GM12891 (cell line): ENCODE data around the gene CFDP1.
"Not testable (repeated sequence)": the region's sequence is repeated elsewhere in the genome, so short reads cannot be mapped to it uniquely, and the experiment has no call there.

ENCODE experiments used
- DNase-seq: peaks from one replicate; pipeline ENCODE4 v3.0.0; 2011; ENCODE audit warnings: low spot score; ENCODE audit not compliant: insufficient read length
- FAIRE-seq: peaks from 2 replicates; lab custom pipeline; 2011; peaks lifted over from hg19 to GRCh38; lab: Jason Lieb, UNC
- PAX5 ChIP-seq: IDR thresholded peaks from 2 replicates; pipeline ENCODE4 v1.6.1; 2011; ENCODE audit warnings: low read length, moderate library complexity, mild to moderate bottlenecking; ENCODE audit not compliant: insufficient read depth, severe bottlenecking
- POLR2A ChIP-seq: IDR thresholded peaks from 2 replicates; pipeline ENCODE4 v1.6.1; 2011; ENCODE audit warnings: low read depth, low read length, control low read depth
- POLR2AphosphoS5 ChIP-seq: IDR thresholded peaks from 2 replicates; pipeline ENCODE4 v1.6.1; 2011; ENCODE audit warnings: low read depth, low read length, control low read depth
- POU2F2 ChIP-seq: IDR thresholded peaks from 2 replicates; pipeline ENCODE4 v1.6.1; 2011; ENCODE audit warnings: low read depth, mild to moderate bottlenecking, control low read depth, low read length, moderate library complexity
- SPI1 ChIP-seq: IDR thresholded peaks from 2 replicates; pipeline ENCODE4 v1.6.1; 2011; ENCODE audit warnings: low read depth, low read length, control low read depth
- TAF1 ChIP-seq: IDR thresholded peaks from 2 replicates; pipeline ENCODE4 v1.6.1; 2011; ENCODE audit warnings: low read depth, low read length, control low read depth

Gene CFDP1

DNA sequence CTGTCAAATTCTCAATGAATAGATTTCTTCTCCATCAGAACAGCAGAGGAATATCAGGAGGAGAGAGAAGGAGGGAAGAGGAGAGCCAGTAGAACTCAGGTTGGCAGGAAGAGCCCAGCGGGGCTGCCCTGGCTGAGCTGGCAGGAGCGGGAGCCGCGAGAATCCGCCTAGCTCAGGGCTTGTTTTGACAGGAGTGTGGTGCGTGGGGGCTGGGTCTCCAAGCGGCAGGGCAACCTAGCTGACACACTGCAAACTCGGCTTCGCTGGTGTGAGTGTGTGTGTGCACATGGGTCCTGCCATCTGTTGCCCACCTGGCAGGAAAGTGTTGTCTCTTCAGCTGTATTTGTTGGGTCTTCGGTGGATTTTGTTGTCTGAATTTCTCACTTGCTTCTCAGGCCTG is 154.0 kb downstream of the CFDP1 start:
- DNase-seq, result no peak
- no peak for FAIRE-seq
- TF ChIP-seq TAF1 (no peak), SPI1 (no peak), POLR2A (no peak), POU2F2 (no peak), PAX5 (no peak), POLR2AphosphoS5 (no peak)

GRCh38 chr16:75273054-75273925 is 160.0 kb downstream of the CFDP1 start:
- DNase-seq (no peak), FAIRE-seq (no peak)
- TF ChIP-seq POLR2AphosphoS5 (no peak), SPI1 (no peak), POLR2A (no peak), PAX5 (no peak), TAF1 (no peak), POU2F2 (no peak)

DNA sequence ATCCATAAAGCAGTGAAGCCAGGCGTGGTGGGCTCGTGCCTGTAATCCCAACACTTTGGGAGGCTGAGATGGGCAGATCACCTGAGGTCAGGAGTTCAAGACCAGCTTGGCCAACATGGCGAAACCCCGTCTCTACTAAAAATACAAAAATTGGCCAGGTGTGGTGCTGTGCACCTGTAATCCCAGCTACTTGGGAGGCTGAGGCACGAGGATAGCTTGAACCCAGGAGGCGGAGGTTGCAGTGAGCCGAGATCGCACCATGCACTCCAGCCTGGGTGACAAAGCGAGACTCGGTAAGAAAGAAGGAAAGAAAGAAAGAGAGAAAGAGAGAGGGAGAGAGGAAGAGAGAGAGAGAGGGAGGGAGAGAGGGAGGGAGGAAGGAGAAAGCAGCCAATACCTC is 160.7 kb downstream of the CFDP1 start:
- FAIRE-seq, result not testable (repeated sequence)

DNA sequence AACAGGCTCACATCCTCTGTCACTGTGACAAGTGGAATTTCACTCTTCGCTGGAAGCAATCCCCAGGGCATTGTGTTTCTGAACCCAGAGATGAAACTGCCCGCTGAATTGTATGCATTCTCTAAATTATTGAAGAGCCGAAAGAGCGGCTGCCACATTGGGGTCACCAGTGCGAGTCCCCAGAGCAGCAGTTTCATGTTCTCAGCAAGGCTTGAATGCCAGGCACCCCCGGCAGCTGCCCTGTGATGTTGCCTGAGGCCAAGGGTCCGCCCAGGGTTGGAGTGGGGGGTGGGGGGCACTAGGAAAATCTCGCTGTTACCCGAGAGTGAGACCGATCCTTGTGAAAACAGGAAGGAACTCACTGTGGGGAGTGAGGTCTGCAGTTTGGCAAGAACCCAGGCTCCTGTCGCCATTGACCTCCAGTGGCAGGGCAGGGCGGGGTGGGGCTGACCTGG is 161.2 kb downstream of the CFDP1 start:
- no peak for TF ChIP-seq POLR2AphosphoS5
- no peak for TF ChIP-seq PAX5
- TF ChIP-seq SPI1, result peak; percentile 15; the same call in 1 of the 2 replicates
- no peak for FAIRE-seq
- no peak for DNase-seq

More for the DNA sequence above, 160.7 kb downstream of the CFDP1 start:
- not testable (repeated sequence) for DNase-seq

- TF ChIP-seq SPI1 (no peak), TAF1 (no peak), POLR2AphosphoS5 (no peak), POLR2A (no peak), POU2F2 (no peak), PAX5 (no peak)
- peak; percentile 79 for FAIRE-seq
- no peak for DNase-seq
Observed at GRCh38 chr16:75271441-75272096, 161.7 kb downstream of the CFDP1 start.

GRCh38 chr16:75269358-75269757 is 163.9 kb downstream of the CFDP1 start:
- not testable (repeated sequence) for FAIRE-seq, DNase-seq

DNA sequence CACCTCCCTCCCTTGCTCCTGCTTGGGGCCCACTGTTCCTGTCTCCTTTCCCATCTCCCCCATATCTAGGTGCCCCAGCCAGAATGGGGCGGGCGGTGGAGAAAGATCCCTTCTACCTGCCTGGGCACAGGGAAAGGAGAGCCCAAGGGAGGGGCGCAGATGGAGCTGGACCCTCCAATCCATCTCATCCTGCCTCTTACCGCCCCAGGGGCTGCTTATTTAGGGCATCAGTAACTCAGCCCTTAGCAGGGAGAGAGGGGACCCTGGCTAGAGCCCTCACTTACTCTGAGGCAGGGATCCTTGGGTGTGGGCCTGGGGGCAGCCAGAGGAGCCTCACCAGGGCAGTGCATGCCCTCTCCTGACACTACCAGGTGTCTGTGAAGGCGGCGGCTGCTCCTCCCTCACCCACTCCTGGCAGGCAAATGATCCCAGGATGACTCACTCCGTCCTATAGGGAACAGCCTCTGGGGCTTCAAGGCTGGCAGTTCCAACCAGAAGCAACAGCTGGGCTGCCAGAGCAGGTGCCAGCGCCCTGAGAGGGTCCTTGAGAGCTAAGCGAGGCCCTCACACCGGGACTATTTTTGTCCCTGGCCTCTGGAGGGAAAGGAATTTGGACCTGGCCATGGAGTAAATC is 165.6 kb downstream of the CFDP1 start:
- FAIRE-seq (no peak), DNase-seq (no peak)
- TF ChIP-seq PAX5 (no peak), POLR2A (no peak), SPI1 (no peak), TAF1 (no peak), POU2F2 (no peak), POLR2AphosphoS5 (no peak)

DNA sequence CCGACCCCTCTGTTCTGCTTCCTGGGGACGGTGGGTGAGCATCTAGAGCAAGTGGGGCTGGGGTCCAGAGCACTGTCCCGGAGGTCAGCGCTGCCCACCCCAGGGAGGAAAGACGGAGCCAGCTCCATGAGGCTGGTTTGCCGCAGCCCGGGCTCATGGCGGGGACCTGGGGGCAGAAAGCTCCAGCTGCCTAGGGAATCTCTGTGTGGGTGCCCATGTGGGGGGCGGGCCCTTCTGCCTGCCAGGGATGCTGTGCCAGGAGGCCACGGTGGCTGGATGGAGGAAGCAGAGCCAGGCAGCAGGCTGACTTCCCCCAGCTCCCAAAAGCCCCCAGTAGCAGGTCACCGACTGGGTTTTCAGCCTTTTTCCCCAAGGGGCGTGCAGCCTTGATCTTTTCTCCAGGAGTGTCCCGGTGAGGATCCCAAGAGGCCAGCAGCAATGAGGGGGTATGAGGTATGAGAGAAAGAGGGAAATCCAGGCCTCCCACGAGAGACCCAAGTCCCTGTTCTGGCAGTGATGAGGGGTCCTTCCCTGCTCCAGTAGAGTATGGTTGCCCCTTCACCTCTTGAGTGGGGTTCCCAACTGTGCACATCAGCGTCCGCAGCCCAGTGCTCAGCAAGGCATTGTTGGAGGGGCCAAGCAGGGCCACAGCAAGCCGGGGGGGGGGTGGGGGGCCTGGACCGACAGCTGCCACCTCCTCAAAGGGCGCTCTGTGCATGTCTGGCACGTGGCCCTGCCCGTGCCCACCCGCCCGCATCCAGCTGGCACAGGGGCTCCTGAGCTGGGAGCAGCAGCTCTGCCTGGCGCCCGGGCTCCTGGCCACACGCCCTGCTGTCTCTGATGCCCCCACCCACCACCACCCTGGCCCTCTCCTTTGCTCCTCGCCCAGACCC is 166.3 kb downstream of the CFDP1 start:
- no peak for DNase-seq
- no peak for FAIRE-seq
- TF ChIP-seq SPI1 (no peak), POLR2A (no peak), TAF1 (no peak), POU2F2 (no peak), PAX5 (no peak), POLR2AphosphoS5 (no peak)

DNA sequence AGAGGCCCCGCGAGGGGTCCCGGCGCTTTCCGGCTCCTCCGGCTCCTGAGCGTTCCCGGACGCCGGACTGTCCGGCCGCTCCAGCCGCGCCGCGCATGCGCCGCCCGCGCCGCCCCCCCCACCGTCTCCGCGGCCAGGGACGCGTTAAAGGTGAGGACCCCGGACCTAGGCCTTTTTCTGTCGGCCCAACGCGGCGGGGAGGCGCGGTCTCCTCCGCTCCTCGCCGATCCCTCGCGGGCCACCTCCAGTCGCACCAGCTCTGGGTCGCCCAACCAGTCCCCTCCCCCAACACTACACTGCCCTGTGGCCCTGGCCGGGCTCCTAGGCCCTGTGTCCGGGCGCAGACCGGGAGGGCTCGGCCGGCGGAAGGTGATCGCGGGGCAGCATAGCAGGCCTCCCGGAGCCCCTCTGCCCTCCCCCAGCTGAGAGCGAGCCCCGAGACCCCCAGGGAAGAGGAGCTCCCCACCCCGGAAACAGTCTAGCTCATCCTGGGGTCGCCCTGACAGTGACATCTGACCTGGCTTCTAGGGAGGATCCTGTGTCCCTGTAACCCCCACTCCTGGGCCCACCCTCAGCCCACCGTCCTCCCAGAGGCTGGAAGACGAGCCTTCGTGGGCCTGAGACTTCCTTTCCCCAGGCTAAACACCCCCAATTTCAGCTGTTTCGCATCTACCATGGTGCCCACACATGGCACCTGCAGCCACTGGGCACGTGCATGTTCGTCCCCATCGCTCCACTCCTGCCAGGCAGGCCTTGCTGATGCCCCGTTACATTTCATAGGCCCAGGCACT is 167.2 kb downstream of the CFDP1 start:
- DNase-seq, result peak; percentile 93
- peak; percentile 54 for FAIRE-seq
- TF ChIP-seq PAX5, result no peak
- TF ChIP-seq TAF1, result 0 out of 2 replicates have a peak, but pooled peaks have one; percentile 49
- TF ChIP-seq SPI1, result no peak
- TF ChIP-seq POLR2A, result no peak
- no peak for TF ChIP-seq POU2F2
- TF ChIP-seq POLR2AphosphoS5, result no peak
